Stimulated activated effector memory CD8-positive, alpha-beta T cell treated with anti-CD3 and anti-CD28 coated beads, Interleukin-12 subunit alpha, Interleukin-12 subunit beta, amount 100 ng/mL, for 72 hours (primary cell): Measurements from ENCODE around the gene RAB3GAP2.
"Not testable (repeated sequence)": the region's sequence is repeated elsewhere in the genome, so short reads cannot be mapped to it uniquely, and the experiment has no call there.

Experiments used
- ATAC-seq: fragments of 150-1000 bp; cut with Tn5 transposase; 2 replicates; pipeline ENCODE4 v1.10.0; 2021
- DNase-seq, 2 donors: peaks; one replicate each; pipeline ENCODE4 v3.0.0; 2021 to 2022; ENCODE audit warnings: low spot score in 2 of 2
- H3K27ac Mint-ChIP-seq: one replicate; pipeline ENCODE4 v1.8.0; 2022; ENCODE audit warnings: mild to moderate bottlenecking, mixed read lengths
- H3K36me3 Mint-ChIP-seq: one replicate; pipeline ENCODE4 v1.8.0; 2022; ENCODE audit warnings: mild to moderate bottlenecking, mixed read lengths
- H3K4me1 Mint-ChIP-seq: one replicate; pipeline ENCODE4 v1.8.0; 2022; ENCODE audit warnings: mixed read lengths
- H3K4me3 Mint-ChIP-seq: one replicate; pipeline ENCODE4 v1.8.0; 2022; ENCODE audit warnings: mild to moderate bottlenecking, mixed read lengths
- H3K9me3 Mint-ChIP-seq: one replicate; pipeline ENCODE4 v1.8.0; 2022; ENCODE audit warnings: mixed read lengths

Gene RAB3GAP2

GRCh38 chr1:220269036-220269435 lies 3.2 kb downstream of the RAB3GAP2 start:
- Mint-ChIP-seq H3K27ac (no peak overlapping the region), H3K4me1 (peaks cover 28% of the 10 kb centered on the region), H3K36me3 (peaks cover 44% of the 10 kb centered on the region), H3K4me3 (no peak overlapping the region), H3K9me3 (no peaks in the 10 kb centered on the region)
- ATAC-seq (no peak), DNase-seq (no peak)

- ATAC-seq (no peak), DNase-seq (no peak)
- Mint-ChIP-seq H3K36me3 (peaks cover 44% of the 10 kb centered on the region), H3K27ac (no peak overlapping the region), H3K4me3 (no peak overlapping the region), H3K4me1 (peaks cover 28% of the 10 kb centered on the region), H3K9me3 (no peaks in the 10 kb centered on the region)
Observed at GRCh38 chr1:220267630-220268029, 4.6 kb downstream of the RAB3GAP2 start.

- Mint-ChIP-seq H3K4me1 (peaks cover 47% of the 10 kb centered on the region), H3K9me3 (peaks cover 10% of the 10 kb centered on the region), H3K36me3 (peaks cover 14% of the 10 kb centered on the region)
- not testable (repeated sequence) for H3K27ac Mint-ChIP-seq, DNase-seq, ATAC-seq, H3K4me3 Mint-ChIP-seq
Observed at GRCh38 chr1:220260228-220260627, 12.0 kb downstream of the RAB3GAP2 start.

- DNase-seq, H3K27ac Mint-ChIP-seq, H3K4me3 Mint-ChIP-seq, ATAC-seq: not testable (repeated sequence)
- Mint-ChIP-seq H3K4me1 (peaks cover 49% of the 10 kb centered on the region), H3K9me3 (peaks cover 10% of the 10 kb centered on the region), H3K36me3 (peaks cover 11% of the 10 kb centered on the region)
Observed at GRCh38 chr1:220259756-220260155, 12.5 kb downstream of the RAB3GAP2 start.

- ATAC-seq, H3K4me3 Mint-ChIP-seq, DNase-seq, H3K9me3 Mint-ChIP-seq, H3K27ac Mint-ChIP-seq: not testable (repeated sequence)
- Mint-ChIP-seq H3K36me3 (peaks cover 34% of the 10 kb centered on the region), H3K4me1 (peaks cover 49% of the 10 kb centered on the region)
Observed at GRCh38 chr1:220256194-220256593, 16.1 kb downstream of the RAB3GAP2 start.

- H3K9me3 Mint-ChIP-seq, result peaks cover 4% of the 10 kb centered on the region
- ATAC-seq (no peak), DNase-seq (no peak)
- no peak overlapping the region for H3K4me3 Mint-ChIP-seq
- peaks cover 45% of the 10 kb centered on the region for H3K4me1 Mint-ChIP-seq
- H3K27ac Mint-ChIP-seq, result no peak overlapping the region
- peaks cover 40% of the 10 kb centered on the region for H3K36me3 Mint-ChIP-seq
Observed at GRCh38 chr1:220255204-220255603, 17.0 kb downstream of the RAB3GAP2 start.

- H3K27ac Mint-ChIP-seq, result peak overlapping the region; percentile 18
- H3K36me3 Mint-ChIP-seq, result peaks cover 47% of the 10 kb centered on the region
- DNase-seq, H3K9me3 Mint-ChIP-seq, H3K4me3 Mint-ChIP-seq: not testable (repeated sequence)
- peaks cover 30% of the 10 kb centered on the region for H3K4me1 Mint-ChIP-seq
- peak; percentile 81 for ATAC-seq
Observed at GRCh38 chr1:220253290-220253689, 19.0 kb downstream of the RAB3GAP2 start.

GRCh38 chr1:220251272-220251671 lies 21.0 kb downstream of the RAB3GAP2 start:
- H3K4me1 Mint-ChIP-seq, result peaks cover 10% of the 10 kb centered on the region

GRCh38 chr1:220250681-220251080 lies 21.6 kb downstream of the RAB3GAP2 start:
- Mint-ChIP-seq H3K36me3 (peaks cover 47% of the 10 kb centered on the region), H3K27ac (no peak overlapping the region), H3K9me3 (peaks cover 7% of the 10 kb centered on the region), H3K4me1 (peaks cover 6% of the 10 kb centered on the region), H3K4me3 (no peak overlapping the region)
- no peak for ATAC-seq
- DNase-seq, result no peak

More at GRCh38 chr1:220251272-220251671, 21.0 kb downstream of the RAB3GAP2 start:
- H3K4me3 Mint-ChIP-seq, result no peak overlapping the region
- H3K9me3 Mint-ChIP-seq, result peaks cover 7% of the 10 kb centered on the region
- DNase-seq (no peak), ATAC-seq (no peak)
- no peak overlapping the region for H3K27ac Mint-ChIP-seq
- H3K36me3 Mint-ChIP-seq, result peaks cover 49% of the 10 kb centered on the region

GRCh38 chr1:220249522-220249921 lies 22.7 kb downstream of the RAB3GAP2 start:
- no peak for ATAC-seq
- no peak overlapping the region for H3K27ac Mint-ChIP-seq
- H3K4me3 Mint-ChIP-seq, result no peak overlapping the region
- no peak for DNase-seq
- peaks cover 47% of the 10 kb centered on the region for H3K36me3 Mint-ChIP-seq
- H3K4me1 Mint-ChIP-seq, result peaks cover 7% of the 10 kb centered on the region
- peaks cover 7% of the 10 kb centered on the region for H3K9me3 Mint-ChIP-seq

- not testable (repeated sequence) for H3K9me3 Mint-ChIP-seq, H3K27ac Mint-ChIP-seq, H3K4me3 Mint-ChIP-seq, ATAC-seq, DNase-seq
- Mint-ChIP-seq H3K36me3 (peaks cover 45% of the 10 kb centered on the region), H3K4me1 (peaks cover 14% of the 10 kb centered on the region)
Observed at GRCh38 chr1:220248715-220249265, 23.5 kb downstream of the RAB3GAP2 start.

GRCh38 chr1:220245900-220246299 lies 26.4 kb downstream of the RAB3GAP2 start:
- DNase-seq, H3K27ac Mint-ChIP-seq, H3K9me3 Mint-ChIP-seq, H3K4me3 Mint-ChIP-seq, ATAC-seq: not testable (repeated sequence)
- Mint-ChIP-seq H3K36me3 (peaks cover 20% of the 10 kb centered on the region), H3K4me1 (peaks cover 24% of the 10 kb centered on the region)

GRCh38 chr1:220243947-220244346 lies 28.3 kb downstream of the RAB3GAP2 start:
- H3K36me3 Mint-ChIP-seq, result peaks cover 10% of the 10 kb centered on the region
- peaks cover 28% of the 10 kb centered on the region for H3K4me1 Mint-ChIP-seq
- no peak overlapping the region for H3K27ac Mint-ChIP-seq
- ATAC-seq, result no peak
- no peak for DNase-seq
- peaks cover 7% of the 10 kb centered on the region for H3K9me3 Mint-ChIP-seq
- H3K4me3 Mint-ChIP-seq, result no peak overlapping the region

- peak overlapping the region; percentile 64 for H3K27ac Mint-ChIP-seq
- no peaks in the 10 kb centered on the region for H3K9me3 Mint-ChIP-seq
- H3K4me3 Mint-ChIP-seq, result no peak overlapping the region
- H3K36me3 Mint-ChIP-seq, result no peaks in the 10 kb centered on the region
- H3K4me1 Mint-ChIP-seq, result peaks cover 28% of the 10 kb centered on the region
- no peak for DNase-seq
- peak; percentile 65 for ATAC-seq
Observed at GRCh38 chr1:220241072-220241663, 31.1 kb downstream of the RAB3GAP2 start.

GRCh38 chr1:220239966-220240365 lies 32.3 kb downstream of the RAB3GAP2 start:
- peaks cover 26% of the 10 kb centered on the region for H3K4me1 Mint-ChIP-seq
- DNase-seq, result no peak
- H3K9me3 Mint-ChIP-seq, result no peaks in the 10 kb centered on the region
- ATAC-seq, result no peak
- H3K4me3 Mint-ChIP-seq, result no peak overlapping the region
- H3K36me3 Mint-ChIP-seq, result no peaks in the 10 kb centered on the region
- H3K27ac Mint-ChIP-seq, result no peak overlapping the region

- no peak for DNase-seq
- peaks cover 25% of the 10 kb centered on the region for H3K4me1 Mint-ChIP-seq
- ATAC-seq, result no peak
- H3K36me3 Mint-ChIP-seq, result no peaks in the 10 kb centered on the region
- H3K27ac Mint-ChIP-seq, result no peak overlapping the region
- H3K4me3 Mint-ChIP-seq, result no peak overlapping the region
- no peaks in the 10 kb centered on the region for H3K9me3 Mint-ChIP-seq
Observed at GRCh38 chr1:220239213-220239612, 33.0 kb downstream of the RAB3GAP2 start.
